ENCODE results near the gene SERINC5. TPM values are rescaled to one million over a fixed set of nuclear protein-coding genes. Genes with fewer than 3 reads are reported as not detected.
"Not testable (repeated sequence)": the region's sequence is repeated elsewhere in the genome, so short reads cannot be mapped to it uniquely, and the experiment has no call there.

Gene SERINC5
- total RNA-seq, 1 experiment from 2014 or later, result 5.7 TPM

- Histone ChIP-seq H3K9me3 (ENCODE audit: low read length) (no peaks in the 10 kb centered on the region), H3K9ac (ENCODE audit: low read length) (no peak overlapping the region), H3K27me3 (ENCODE audit: low read length) (no peaks in the 10 kb centered on the region), H3K9me2 (replicated peaks; ENCODE audit: low read length) (no peaks in the 10 kb centered on the region), H3K79me2 (ENCODE audit: low read length) (no peaks in the 10 kb centered on the region), H3K4me2 (ENCODE audit: low read length) (no peak overlapping the region), H3K4me1 (ENCODE audit: insufficient read depth, low read length) (no peaks in the 10 kb centered on the region), H3K27ac (ENCODE audit: low read length) (no peak overlapping the region), H3K4me3 (ENCODE audit: low read length) (no peak overlapping the region), H2AFZ (ENCODE audit: low read length) (no peak overlapping the region), H3K36me3 (ENCODE audit: low read depth, low read length) (no peaks in the 10 kb centered on the region), H3F3A (ENCODE audit: low read length, unreplicated experiment) (no peaks in the 10 kb centered on the region), H4K20me1 (ENCODE audit: low read length) (no peaks in the 10 kb centered on the region)
- ChIA-PET POLR2A (ENCODE audit: unreplicated experiment) (no interaction called here), CTCF (no interaction called here)
- no peak for ATAC-seq
- intact Hi-C loops (cut with micrococcal nuclease), result no loop called here
- TF ChIP-seq EZH2phosphoT487 (IDR thresholded peaks at IDR 0.05; ENCODE audit: borderline replicate concordance, low read length), result no peak
- no peak for TF ChIP-seq EZH2 (IDR thresholded peaks at IDR 0.05; ENCODE audit: low read length, unreplicated experiment)
- no TSS peak for BruUV-seq (replicated peaks)
- no peak for DNase-seq
These were observed 116.3 kb downstream of the SERINC5 start for GRCh38 chr5:80139466-80139972.

- Histone ChIP-seq H2AFZ (ENCODE audit: low read length) (no peak overlapping the region), H3K9me3 (ENCODE audit: low read length) (no peaks in the 10 kb centered on the region), H3K36me3 (ENCODE audit: low read depth, low read length) (no peaks in the 10 kb centered on the region), H3K9me2 (replicated peaks; ENCODE audit: low read length) (no peaks in the 10 kb centered on the region), H3K4me2 (ENCODE audit: low read length) (no peak overlapping the region), H3F3A (ENCODE audit: low read length, unreplicated experiment) (no peaks in the 10 kb centered on the region), H3K79me2 (ENCODE audit: low read length) (no peaks in the 10 kb centered on the region), H3K4me1 (ENCODE audit: insufficient read depth, low read length) (no peaks in the 10 kb centered on the region), H3K27ac (ENCODE audit: low read length) (no peak overlapping the region), H3K9ac (ENCODE audit: low read length) (no peak overlapping the region), H3K27me3 (ENCODE audit: low read length) (no peaks in the 10 kb centered on the region), H4K20me1 (ENCODE audit: low read length) (no peaks in the 10 kb centered on the region), H3K4me3 (ENCODE audit: low read length) (no peak overlapping the region)
- ChIA-PET POLR2A (ENCODE audit: unreplicated experiment) (no interaction called here), CTCF (no interaction called here)
- intact Hi-C loops (cut with micrococcal nuclease), result no loop called here
- no peak for DNase-seq
- no TSS peak for BruUV-seq (replicated peaks)
- no peak for ATAC-seq
- TF ChIP-seq CTCF (conservative IDR thresholded peaks at IDR 0.05; ENCODE audit: low read depth, low read length) (no peak), EZH2phosphoT487 (IDR thresholded peaks at IDR 0.05; ENCODE audit: borderline replicate concordance, low read length) (no peak), EZH2 (IDR thresholded peaks at IDR 0.05; ENCODE audit: low read length, unreplicated experiment) (no peak)
These were observed 117.4 kb downstream of the SERINC5 start for GRCh38 chr5:80138486-80138885.

- ATAC-seq; H3K4me3 ChIP-seq (ENCODE audit: low read length); H3K27ac ChIP-seq (ENCODE audit: low read length); H3K79me2 ChIP-seq (ENCODE audit: low read length); H3K4me2 ChIP-seq (ENCODE audit: low read length); BruUV-seq (replicated peaks); H4K20me1 ChIP-seq (ENCODE audit: low read length); H3K27me3 ChIP-seq (ENCODE audit: low read length); H3K9me3 ChIP-seq (ENCODE audit: low read length); H3K9ac ChIP-seq (ENCODE audit: low read length); H3K36me3 ChIP-seq (ENCODE audit: low read depth, low read length); H3K9me2 ChIP-seq (replicated peaks; ENCODE audit: low read length); H3F3A ChIP-seq (ENCODE audit: low read length, unreplicated experiment); intact Hi-C loops (cut with micrococcal nuclease); POLR2A ChIA-PET (ENCODE audit: unreplicated experiment); DNase-seq; H2AFZ ChIP-seq (ENCODE audit: low read length); H3K4me1 ChIP-seq (ENCODE audit: insufficient read depth, low read length): not testable (repeated sequence)
- CTCF ChIA-PET, result interaction anchor here (0.6 kb wide), 1 partner anchor 45 kb away, joined by 3 read pairs; no protein-coding TSS in a partner anchor
These were observed 119.0 kb downstream of the SERINC5 start for GRCh38 chr5:80136798-80137197.

GRCh38 chr5:80134876-80135275, 121.0 kb downstream of the SERINC5 start:
- no peak overlapping the region for H3K27ac ChIP-seq (ENCODE audit: low read length)
- H2AFZ ChIP-seq (ENCODE audit: low read length), result no peak overlapping the region
- no peaks in the 10 kb centered on the region for H3K27me3 ChIP-seq (ENCODE audit: low read length)
- CTCF ChIA-PET, result no interaction called here
- no peak overlapping the region for H3K4me3 ChIP-seq (ENCODE audit: low read length)
- H3K9ac ChIP-seq (ENCODE audit: low read length), result no peak overlapping the region
- POLR2A ChIA-PET (ENCODE audit: unreplicated experiment), result no interaction called here
- no peaks in the 10 kb centered on the region for H3K79me2 ChIP-seq (ENCODE audit: low read length)
- DNase-seq (no peak), ATAC-seq (no peak)
- H4K20me1 ChIP-seq (ENCODE audit: low read length), result no peaks in the 10 kb centered on the region
- no peaks in the 10 kb centered on the region for H3K9me2 ChIP-seq (replicated peaks; ENCODE audit: low read length)
- H3K4me2 ChIP-seq (ENCODE audit: low read length), result no peak overlapping the region
- TF ChIP-seq EZH2phosphoT487 (IDR thresholded peaks at IDR 0.05; ENCODE audit: borderline replicate concordance, low read length), result no peak
- no peak for TF ChIP-seq EZH2 (IDR thresholded peaks at IDR 0.05; ENCODE audit: low read length, unreplicated experiment)
- no peak for TF ChIP-seq CTCF (conservative IDR thresholded peaks at IDR 0.05; ENCODE audit: low read depth, low read length)
- H3K36me3 ChIP-seq (ENCODE audit: low read depth, low read length), result no peaks in the 10 kb centered on the region
- no peaks in the 10 kb centered on the region for H3F3A ChIP-seq (ENCODE audit: low read length, unreplicated experiment)
- BruUV-seq (replicated peaks), result no TSS peak
- H3K9me3 ChIP-seq (ENCODE audit: low read length), result no peaks in the 10 kb centered on the region
- intact Hi-C loops (cut with micrococcal nuclease), result no loop called here
- H3K4me1 ChIP-seq (ENCODE audit: insufficient read depth, low read length), result no peaks in the 10 kb centered on the region
